Lung (tissue), 12 donors: ENCODE results near the gene TRIM14. TPM values are rescaled to one million over a fixed set of nuclear protein-coding genes. Genes with fewer than 3 reads are reported as not detected.

ENCODE experiments used
- ATAC-seq: fragments of 200-7000 bp; cut with Tn5 transposase; one replicate; pipeline ENCODE4 v1.9.1; 2020; ENCODE audit warnings: moderate number of reproducible peaks; ENCODE audit not compliant: insufficient read depth, low FRiP score
- DNase-seq, 3 donors: peaks; one replicate each; pipeline ENCODE4 v3.0.0-alpha.2; 2013 to 2017
- H3K27ac ChIP-seq, 2 donors: one replicate each; pipeline ENCODE4 v1.5.1; 2013; ENCODE audit warnings: mild to moderate bottlenecking in 2 of 2, moderate library complexity in 2 of 2, control low read depth in 1 of 2, inconsistent platforms in 1 of 2, low read depth in 1 of 2, low read length in 1 of 2
- H3K27me3 ChIP-seq, 3 donors: one replicate each; pipeline ENCODE4 v1.5.1; 2013; ENCODE audit warnings: low read length in 2 of 3; ENCODE audit not compliant: control insufficient read depth in 3 of 3, insufficient read depth in 3 of 3
- H3K36me3 ChIP-seq, 4 donors: one replicate each; pipeline ENCODE4 v1.5.1; 2013; ENCODE audit warnings: low read length in 4 of 4, mild to moderate bottlenecking in 1 of 4, moderate library complexity in 1 of 4; ENCODE audit not compliant: control insufficient read depth in 4 of 4, insufficient read depth in 4 of 4
- H3K4me1 ChIP-seq, 5 donors: one replicate each; pipeline ENCODE4 v1.5.1; 2013; ENCODE audit warnings: low read length in 5 of 5, mild to moderate bottlenecking in 2 of 5, moderate library complexity in 1 of 5; ENCODE audit not compliant: control insufficient read depth in 5 of 5, insufficient read depth in 5 of 5
- H3K4me3 ChIP-seq: one replicate; pipeline ENCODE4 v1.5.1; 2013; ENCODE audit warnings: mild to moderate bottlenecking, control low read depth, moderate library complexity
- H3K9ac ChIP-seq, 2 donors: one replicate each; pipeline ENCODE4 v1.5.1; 2013; ENCODE audit warnings: low read length in 2 of 2, control low read depth in 1 of 2; ENCODE audit not compliant: insufficient read depth in 1 of 2
- H3K9me3 ChIP-seq, 4 donors: one replicate each; pipeline ENCODE4 v1.5.1; 2013; ENCODE audit warnings: low read length in 3 of 4, mild to moderate bottlenecking in 1 of 4, moderate library complexity in 1 of 4; ENCODE audit not compliant: control insufficient read depth in 4 of 4, insufficient read depth in 3 of 4
- WGBS, 2 donors: extraction: QIAGEN DNeasy Blood & Tissue Kit; methylation state at CpG; one replicate each; pipeline ENCODE4 v1.1.7; 2013; 5-methylcytosine and 5-hydroxymethylcytosine counted together
- polyA plus RNA-seq, 2 donors: library from polyadenylated mRNA; stranded (reverse); fragments of 200-250 nt; gene quantifications; one replicate each; pipeline ENCODE4 v1.2.1, GENCODE V29; 2013
- total RNA-seq, 2 donors: library from RNA; depleted of rRNA in 1 of 2; stranded (reverse); fragments of >200 nt in 1 of 2; gene quantifications; one replicate each; pipeline ENCODE4 v1.2.1, GENCODE V29; 2014 to 2021
- TF ChIP-seq, protein P1 (sequence below): IDR thresholded peaks from 2 replicates; pipeline ENCODE4 v1.5.1; 2012; ENCODE audit warnings: mild to moderate bottlenecking; ENCODE audit errors: control extremely low read depth, extremely low read depth
- donor health status: control.
- donor health status: control.
- donor health status: Bipolar disorder and iron deficiency.
- donor health status: healthy.
- donor health status: DM: yes; HTN: yes; CAD: no.

Gene TRIM14
- total and polyA plus RNA-seq, 4 donors: 5.0 to 42.7 (median 12.1) TPM

DNA sequence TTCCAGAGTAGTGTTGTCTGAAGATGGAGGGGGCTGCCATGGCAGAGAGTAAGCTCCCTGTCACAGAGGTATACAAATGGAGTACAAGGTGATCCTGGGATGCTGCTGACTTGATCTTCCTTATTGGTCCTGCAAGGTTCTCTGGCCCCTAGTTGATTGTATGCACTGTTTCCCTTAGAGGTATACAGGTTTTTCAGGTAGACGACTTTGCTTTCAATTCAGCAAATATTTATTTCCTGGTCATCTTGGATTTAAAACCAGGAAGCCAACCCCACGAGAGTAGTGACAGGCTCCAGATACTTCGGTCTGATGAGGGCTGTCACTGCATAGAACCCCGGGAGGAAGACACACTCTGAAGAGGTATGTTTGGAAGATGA, 16.5 kb upstream of the TRIM14 start:
- Histone ChIP-seq H3K4me3 (no peak overlapping the region), H3K27ac (no peak overlapping the region), H3K9me3 (no peaks in the 10 kb centered on the region), H3K9ac (no peak overlapping the region), H3K27me3 (no peaks in the 10 kb centered on the region), H3K36me3 (peaks cover 0 to 5% (median 0%) of the 10 kb centered on the region in 4 donors), H3K4me1 (no peaks in the 10 kb centered on the region)
- DNase-seq: no peak
- WGBS, 2 donors: 69 to 82% methylated on average over 4 of the region's 4 CpGs
- TF ChIP-seq, protein P1, sequence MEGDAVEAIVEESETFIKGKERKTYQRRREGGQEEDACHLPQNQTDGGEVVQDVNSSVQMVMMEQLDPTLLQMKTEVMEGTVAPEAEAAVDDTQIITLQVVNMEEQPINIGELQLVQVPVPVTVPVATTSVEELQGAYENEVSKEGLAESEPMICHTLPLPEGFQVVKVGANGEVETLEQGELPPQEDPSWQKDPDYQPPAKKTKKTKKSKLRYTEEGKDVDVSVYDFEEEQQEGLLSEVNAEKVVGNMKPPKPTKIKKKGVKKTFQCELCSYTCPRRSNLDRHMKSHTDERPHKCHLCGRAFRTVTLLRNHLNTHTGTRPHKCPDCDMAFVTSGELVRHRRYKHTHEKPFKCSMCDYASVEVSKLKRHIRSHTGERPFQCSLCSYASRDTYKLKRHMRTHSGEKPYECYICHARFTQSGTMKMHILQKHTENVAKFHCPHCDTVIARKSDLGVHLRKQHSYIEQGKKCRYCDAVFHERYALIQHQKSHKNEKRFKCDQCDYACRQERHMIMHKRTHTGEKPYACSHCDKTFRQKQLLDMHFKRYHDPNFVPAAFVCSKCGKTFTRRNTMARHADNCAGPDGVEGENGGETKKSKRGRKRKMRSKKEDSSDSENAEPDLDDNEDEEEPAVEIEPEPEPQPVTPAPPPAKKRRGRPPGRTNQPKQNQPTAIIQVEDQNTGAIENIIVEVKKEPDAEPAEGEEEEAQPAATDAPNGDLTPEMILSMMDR: no peak
- ATAC-seq: no peak

DNA sequence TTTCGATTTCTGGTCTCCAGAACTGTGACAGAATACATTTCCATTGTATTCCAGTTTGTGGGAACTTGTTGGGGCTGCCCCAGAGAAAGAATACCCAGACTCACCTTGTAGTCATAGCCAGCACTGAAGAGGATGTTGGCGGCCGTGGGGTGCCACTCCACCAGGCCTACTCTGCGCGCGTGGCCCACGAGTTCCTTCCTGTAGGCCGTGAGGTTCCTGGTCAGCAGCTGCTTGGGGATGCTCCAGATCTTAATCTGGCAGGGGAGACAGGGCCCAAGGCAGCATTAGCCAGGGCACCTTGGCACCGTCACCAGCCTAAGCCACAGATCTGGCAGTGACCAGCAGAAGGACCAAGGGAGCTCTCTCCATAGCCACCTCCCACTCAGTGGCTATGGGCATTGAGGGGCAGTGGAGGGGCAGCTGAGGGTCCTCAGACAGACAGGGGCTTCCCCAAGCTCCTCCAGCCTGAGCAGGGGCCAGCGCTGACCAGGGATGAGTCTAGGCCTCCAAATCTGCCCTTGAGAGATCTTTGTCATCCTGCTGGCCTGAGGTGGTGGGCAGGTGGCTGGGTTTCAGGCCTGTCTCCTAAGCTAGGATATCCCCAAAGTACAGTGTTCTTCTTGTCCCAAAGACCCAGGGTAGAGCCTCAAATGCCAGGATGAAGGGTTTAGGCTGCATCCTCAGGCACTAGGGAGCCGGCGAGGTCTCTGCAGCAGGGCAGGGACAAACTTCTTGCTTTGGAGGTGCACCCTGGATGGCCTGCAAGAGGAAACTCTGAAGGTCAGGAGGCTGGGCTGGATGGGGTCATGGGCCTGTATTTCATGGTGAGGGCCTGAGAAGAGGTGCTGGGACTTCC, 15.9 kb upstream of the TRIM14 start:
- 86 to 91% methylated on average over 12 of the region's 12 CpGs for WGBS, 2 donors

DNA sequence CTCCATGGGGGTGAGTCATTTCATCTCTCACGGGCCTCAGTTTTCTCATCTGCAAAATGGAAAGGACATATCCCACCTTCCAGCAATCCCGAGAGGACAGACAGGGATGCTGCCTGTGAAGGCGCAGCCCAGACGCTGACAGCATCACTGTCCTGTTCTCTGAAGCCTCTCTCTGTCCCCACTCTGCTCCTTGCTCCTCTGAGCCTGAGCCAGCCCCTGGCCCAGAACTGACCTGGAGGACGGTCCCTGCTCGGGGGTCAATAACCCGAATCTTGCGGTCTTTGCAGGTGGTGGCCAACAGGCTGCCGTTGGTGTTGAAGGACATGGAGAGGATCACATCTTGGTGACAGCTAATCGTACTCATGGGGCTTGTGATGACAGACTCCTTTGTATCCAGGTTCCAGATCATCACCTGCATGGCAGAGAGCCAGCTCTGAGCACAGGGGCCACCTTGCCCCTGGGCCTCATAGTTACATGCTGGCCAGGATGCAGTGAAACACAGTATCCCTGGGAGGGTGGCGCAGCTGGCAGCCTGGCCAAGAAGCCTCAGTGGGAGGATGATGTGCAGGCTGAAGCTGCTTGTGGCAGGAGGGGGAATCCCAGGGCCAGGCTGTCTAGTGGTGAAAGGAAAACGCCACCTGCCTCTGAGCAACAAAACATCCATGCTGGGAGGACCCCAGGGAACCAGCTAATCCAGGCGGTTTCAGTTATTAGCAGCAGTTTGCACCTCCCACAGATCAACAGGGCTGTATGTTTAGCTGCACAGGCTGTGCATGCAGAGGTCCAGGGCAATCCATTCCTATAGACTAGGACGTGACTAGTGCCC, 14.0 kb upstream of the TRIM14 start:
- DNase-seq (no peak), ATAC-seq (no peak)
- no peak overlapping the region for H3K9ac ChIP-seq
- TF ChIP-seq, protein P1: no peak
- H3K36me3 ChIP-seq: peaks cover 0 to 11% (median 0%) of the 10 kb centered on the region in 4 donors
- H3K27ac ChIP-seq: no peak overlapping the region
- H3K4me1 ChIP-seq: no peaks in the 10 kb centered on the region
- H3K9me3 ChIP-seq: no peaks in the 10 kb centered on the region
- H3K4me3 ChIP-seq: no peak overlapping the region
- WGBS, 2 donors: 85 to 88% methylated on average over 14 of the region's 14 CpGs
- H3K27me3 ChIP-seq: no peaks in the 10 kb centered on the region

More for the DNA sequence above, 15.9 kb upstream of the TRIM14 start:
- Histone ChIP-seq H3K27me3 (no peaks in the 10 kb centered on the region), H3K36me3 (peaks cover 0 to 5% (median 0%) of the 10 kb centered on the region in 4 donors), H3K4me1 (no peaks in the 10 kb centered on the region), H3K27ac (no peak overlapping the region), H3K4me3 (no peak overlapping the region), H3K9ac (no peak overlapping the region), H3K9me3 (no peaks in the 10 kb centered on the region)
- TF ChIP-seq, protein P1: no peak
- DNase-seq (no peak), ATAC-seq (no peak)
